ENCODE measurements around the gene DUS2.

GRCh38 chr16:68031951-68032350, 8.9 kb downstream of the DUS2 start:
- TF ChIP-seq CTCF (IDR thresholded peaks at IDR 0.05) (no peak), EP300 (IDR thresholded peaks at IDR 0.05) (no peak)

Measured in esophagus muscularis mucosa (tissue), 3 donors.